GM12874 (cell line): ENCODE measurements around the gene ATMIN.

Source experiments
- CTCF ChIP-seq: IDR thresholded peaks from 2 replicates; pipeline ENCODE4 v1.5.1; 2011; ENCODE audit warnings: low read depth, mild to moderate bottlenecking, control low read depth, low read length, moderate library complexity; ENCODE audit not compliant: insufficient read depth

Gene ATMIN

GRCh38 chr16:81071805-81072204 lies 36.2 kb downstream of the ATMIN start:
- no peak for TF ChIP-seq CTCF

DNA sequence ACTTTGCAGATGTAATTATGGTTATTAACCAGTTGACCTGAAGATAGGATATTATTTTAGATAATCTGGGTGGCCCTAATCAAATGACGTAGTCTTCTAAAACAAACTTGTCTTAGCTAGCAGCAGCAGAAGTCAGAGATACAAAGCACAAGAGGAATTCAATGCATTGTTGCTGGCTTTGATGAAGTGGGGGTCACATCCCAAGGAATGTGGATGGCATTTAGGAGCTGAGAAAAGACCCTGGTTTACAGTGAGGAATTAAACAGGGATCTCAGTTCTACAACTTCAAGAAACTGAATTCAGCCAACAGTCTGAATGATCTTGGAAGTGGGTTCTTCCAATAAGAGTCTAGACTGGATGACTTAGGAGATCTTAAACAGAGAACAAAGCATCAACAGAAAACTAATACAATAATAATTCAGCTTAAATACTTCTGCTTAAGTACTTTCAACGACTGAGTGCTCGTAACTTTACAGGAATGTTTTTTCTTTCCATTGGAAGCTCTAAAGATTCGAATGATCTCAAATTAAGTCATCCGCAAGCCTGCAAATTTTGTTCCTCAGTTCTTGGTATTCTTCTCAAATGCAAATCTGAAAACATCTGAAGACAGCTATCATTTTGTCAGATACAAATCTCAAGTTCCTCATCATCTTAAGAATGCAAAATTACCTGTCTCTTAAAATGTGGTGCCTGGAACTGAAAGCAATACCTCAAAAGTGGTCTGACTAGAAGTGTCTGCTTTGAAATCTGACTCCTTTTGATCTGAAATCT lies 38.1 kb downstream of the ATMIN start:
- TF ChIP-seq CTCF = no peak

- no peak for TF ChIP-seq CTCF
Observed at GRCh38 chr16:81076566-81077075, 41.0 kb downstream of the ATMIN start.

DNA sequence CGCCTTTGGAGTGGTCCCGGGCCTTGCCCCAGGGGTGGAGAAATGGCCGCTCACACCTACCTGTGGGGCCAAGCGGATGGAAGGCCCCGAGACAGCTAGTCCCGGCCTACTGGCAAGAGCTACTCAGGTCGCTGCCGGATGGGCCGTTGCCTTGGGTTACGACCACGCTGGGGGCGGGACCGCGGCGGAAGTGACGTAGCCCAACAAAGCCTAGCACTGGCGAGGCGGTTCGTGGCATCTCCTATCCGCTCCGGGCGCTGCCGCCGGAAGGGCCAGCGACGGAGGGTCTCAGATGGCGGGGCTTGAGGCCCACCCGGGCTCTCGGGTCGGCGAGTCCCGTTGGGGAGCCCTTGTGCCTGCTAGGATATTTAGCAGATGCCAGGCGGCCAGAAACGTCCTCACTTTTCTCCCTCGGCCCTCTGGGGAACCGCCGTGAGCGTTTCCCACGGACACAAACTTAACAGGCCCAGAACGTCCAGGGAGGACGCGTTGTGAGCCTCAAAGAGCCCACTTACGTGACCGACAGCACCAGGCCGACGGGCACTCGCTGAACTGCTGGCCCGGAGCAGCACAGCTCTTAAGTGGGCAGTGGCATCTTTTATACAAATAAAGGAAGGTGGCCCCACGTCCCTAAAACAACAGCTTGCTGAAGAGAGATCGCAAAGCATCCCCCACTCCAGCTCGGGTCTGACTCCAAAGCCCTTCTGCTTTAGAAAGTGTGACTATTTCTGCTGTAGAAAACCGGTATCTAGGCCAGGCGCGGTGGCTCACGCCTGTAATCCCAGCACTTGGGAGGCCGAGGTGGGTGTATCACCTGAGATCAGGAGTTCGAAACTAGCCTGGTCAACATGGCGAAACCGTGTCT lies 41.7 kb downstream of the ATMIN start, which contains the start of gene C16orf46:
TSS of gene C16orf46 (minus strand) at position 163 of the 865 bp plus-strand sequence. CDS start 13,283 bp downstream, outside the sequence.
- no peak for TF ChIP-seq CTCF

GRCh38 chr16:81080233-81080632 lies 44.6 kb downstream of the ATMIN start:
- TF ChIP-seq CTCF = no peak

- TF ChIP-seq CTCF = no peak
Observed at GRCh38 chr16:81081014-81081413, 45.4 kb downstream of the ATMIN start.

GRCh38 chr16:81088836-81089235 lies 53.2 kb downstream of the ATMIN start:
- TF ChIP-seq CTCF = no peak
